NCI-H2227 (cell line): Measurements from ENCODE around the gene SNAI3.

Experiments used
- DNase-seq: peaks from one replicate; lab custom pipeline; 2025; ENCODE audit not compliant: unreplicated experiment; lab: John Stamatoyannopoulos, UW

The SNAI3 gene

GRCh38 chr16:88705801-88706228 is 19.5 kb upstream of the SNAI3 start:
- no peak for DNase-seq

GRCh38 chr16:88705076-88705684 is 18.9 kb upstream of the SNAI3 start:
- peak; percentile 8 for DNase-seq

GRCh38 chr16:88703486-88704309 is 17.4 kb upstream of the SNAI3 start:
- no peak for DNase-seq

GRCh38 chr16:88702371-88703210 is 16.3 kb upstream of the SNAI3 start:
- no peak for DNase-seq

- DNase-seq = no peak
Measured at GRCh38 chr16:88701581-88702370, 15.5 kb upstream of the SNAI3 start.

GRCh38 chr16:88700636-88701482 is 14.6 kb upstream of the SNAI3 start:
- DNase-seq = no peak

- no peak for DNase-seq
Measured at GRCh38 chr16:88700322-88700635, 14.0 kb upstream of the SNAI3 start.

- DNase-seq = no peak
Measured at GRCh38 chr16:88699180-88699579, 12.9 kb upstream of the SNAI3 start.

GRCh38 chr16:88698646-88699045 is 12.3 kb upstream of the SNAI3 start:
- no peak for DNase-seq

GRCh38 chr16:88697831-88698615 is 11.7 kb upstream of the SNAI3 start:
- DNase-seq = no peak

- no peak for DNase-seq
Measured at GRCh38 chr16:88697116-88697830, 11.0 kb upstream of the SNAI3 start.

- no peak for DNase-seq
Measured at GRCh38 chr16:88696441-88696840, 10.1 kb upstream of the SNAI3 start.

- DNase-seq = no peak
Measured at GRCh38 chr16:88695753-88696152, 9.4 kb upstream of the SNAI3 start.

GRCh38 chr16:88695218-88695617 is 8.9 kb upstream of the SNAI3 start:
- no peak for DNase-seq

GRCh38 chr16:88694221-88695087 is 8.1 kb upstream of the SNAI3 start:
- no peak for DNase-seq

GRCh38 chr16:88693420-88694177 is 7.3 kb upstream of the SNAI3 start:
- DNase-seq = no peak

GRCh38 chr16:88692861-88693260 is 6.6 kb upstream of the SNAI3 start:
- no peak for DNase-seq
